IPS DF 6.9 (cell line): Measurements from ENCODE around the gene PLB1.

Experiments
- DNase-seq: peaks from one replicate; pipeline ENCODE4 v3.0.0-alpha.2; 2013; ENCODE audit warnings: low read depth, low spot score
- H3K27ac ChIP-seq: one replicate; pipeline ENCODE4 v1.5.1; 2013; ENCODE audit warnings: low read length, control low read depth
- H3K27me3 ChIP-seq: 2 replicates; pipeline ENCODE4 v1.6.1; 2013; ENCODE audit warnings: mild to moderate bottlenecking, low read length; ENCODE audit not compliant: control insufficient read depth, insufficient read depth
- H3K36me3 ChIP-seq: 2 replicates; pipeline ENCODE4 v1.6.1; 2013; ENCODE audit warnings: low read length; ENCODE audit not compliant: control insufficient read depth, insufficient read depth
- H3K4me1 ChIP-seq: 2 replicates; pipeline ENCODE4 v1.6.1; 2013; ENCODE audit warnings: low read length; ENCODE audit not compliant: control insufficient read depth, insufficient read depth
- H3K4me3 ChIP-seq: 2 replicates; pipeline ENCODE4 v1.5.1; 2013; ENCODE audit warnings: mild to moderate bottlenecking, low read length
- H3K9me3 ChIP-seq: 2 replicates; pipeline ENCODE4 v1.6.1; 2013; ENCODE audit warnings: low read length, inconsistent platforms; ENCODE audit not compliant: control insufficient read depth, insufficient read depth
- WGBS: extraction: QIAGEN DNeasy Blood & Tissue Kit; methylation state at CpG from one replicate; pipeline ENCODE4 v1.1.7; 2013; ENCODE audit warnings: mixed read lengths, missing lambda C conversion rate; ENCODE audit not compliant: insufficient read length, insufficient coverage; 5-methylcytosine and 5-hydroxymethylcytosine counted together

PLB1 gene

GRCh38 chr2:28594332-28595108 lies 98.7 kb downstream of the PLB1 start:
- H3K27me3 ChIP-seq = no peaks in the 10 kb centered on the region
- no peak overlapping the region for H3K27ac ChIP-seq
- H3K36me3 ChIP-seq = no peaks in the 10 kb centered on the region
- H3K4me3 ChIP-seq = no peak overlapping the region
- DNase-seq = peak; percentile 75
- no peaks in the 10 kb centered on the region for H3K4me1 ChIP-seq
- no CpG with 5 or more reads among the region's 20 CpGs for WGBS
- no peaks in the 10 kb centered on the region for H3K9me3 ChIP-seq

DNA sequence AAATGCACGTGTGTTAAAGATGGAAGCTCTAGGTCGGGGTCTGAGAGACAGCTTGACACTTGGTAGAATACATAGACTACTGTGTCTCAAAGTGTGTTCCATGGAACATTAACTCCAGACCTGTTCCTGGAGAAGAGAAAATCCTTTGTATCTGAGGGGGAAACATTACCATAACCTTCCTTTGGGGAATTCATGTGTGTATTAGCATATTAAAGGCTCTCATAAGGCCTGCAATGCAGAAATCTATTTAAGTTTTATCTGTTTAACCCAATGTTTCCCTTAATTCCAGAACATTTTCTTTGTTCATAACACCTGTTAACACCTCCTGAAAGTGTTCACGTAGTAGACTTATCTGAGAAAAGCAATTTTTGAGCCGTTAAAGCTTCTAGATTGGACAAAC lies 99.5 kb downstream of the PLB1 start:
- WGBS = no CpG with 5 or more reads among the region's 4 CpGs
- DNase-seq = no peak
- no peaks in the 10 kb centered on the region for H3K36me3 ChIP-seq
- no peaks in the 10 kb centered on the region for H3K4me1 ChIP-seq
- H3K4me3 ChIP-seq = no peak overlapping the region
- no peaks in the 10 kb centered on the region for H3K9me3 ChIP-seq
- H3K27ac ChIP-seq = no peak overlapping the region
- no peaks in the 10 kb centered on the region for H3K27me3 ChIP-seq

DNA sequence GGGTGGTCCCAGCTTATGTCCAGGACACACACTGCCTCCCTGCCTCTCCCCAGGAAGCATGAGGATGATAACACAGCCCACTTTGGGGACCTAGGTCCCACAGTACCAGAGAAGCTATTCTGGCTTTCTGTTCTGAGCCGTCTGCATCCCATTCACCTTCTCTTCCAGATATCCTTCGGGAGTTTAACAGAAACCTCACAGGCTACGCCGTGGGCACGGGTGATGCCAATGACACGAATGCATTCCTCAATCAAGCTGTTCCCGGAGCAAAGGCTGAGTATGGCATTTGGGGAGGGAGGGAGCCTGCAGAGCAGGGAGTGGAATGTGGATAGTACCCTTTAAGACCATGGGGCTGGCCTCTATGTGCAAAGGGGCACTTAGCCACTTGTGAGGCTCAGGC lies 102.6 kb downstream of the PLB1 start:
- no peak for DNase-seq
- Histone ChIP-seq H3K36me3 (no peaks in the 10 kb centered on the region), H3K4me3 (no peak overlapping the region), H3K27ac (no peak overlapping the region), H3K9me3 (no peaks in the 10 kb centered on the region), H3K27me3 (no peaks in the 10 kb centered on the region), H3K4me1 (no peaks in the 10 kb centered on the region)
- WGBS = no CpG with 5 or more reads among the region's 7 CpGs

GRCh38 chr2:28600181-28600580 lies 104.3 kb downstream of the PLB1 start:
- Histone ChIP-seq H3K27me3 (no peaks in the 10 kb centered on the region), H3K36me3 (no peaks in the 10 kb centered on the region), H3K4me1 (no peaks in the 10 kb centered on the region), H3K27ac (no peak overlapping the region), H3K9me3 (no peaks in the 10 kb centered on the region), H3K4me3 (no peak overlapping the region)
- no CpG with 5 or more reads among the region's 5 CpGs for WGBS
- DNase-seq = no peak

GRCh38 chr2:28601616-28602015 lies 105.8 kb downstream of the PLB1 start:
- no CpG with 5 or more reads among the region's 2 CpGs for WGBS
- no peak for DNase-seq
- H3K36me3 ChIP-seq = no peaks in the 10 kb centered on the region
- no peak overlapping the region for H3K27ac ChIP-seq
- H3K27me3 ChIP-seq = no peaks in the 10 kb centered on the region
- H3K9me3 ChIP-seq = no peaks in the 10 kb centered on the region
- H3K4me1 ChIP-seq = no peaks in the 10 kb centered on the region
- H3K4me3 ChIP-seq = no peak overlapping the region

DNA sequence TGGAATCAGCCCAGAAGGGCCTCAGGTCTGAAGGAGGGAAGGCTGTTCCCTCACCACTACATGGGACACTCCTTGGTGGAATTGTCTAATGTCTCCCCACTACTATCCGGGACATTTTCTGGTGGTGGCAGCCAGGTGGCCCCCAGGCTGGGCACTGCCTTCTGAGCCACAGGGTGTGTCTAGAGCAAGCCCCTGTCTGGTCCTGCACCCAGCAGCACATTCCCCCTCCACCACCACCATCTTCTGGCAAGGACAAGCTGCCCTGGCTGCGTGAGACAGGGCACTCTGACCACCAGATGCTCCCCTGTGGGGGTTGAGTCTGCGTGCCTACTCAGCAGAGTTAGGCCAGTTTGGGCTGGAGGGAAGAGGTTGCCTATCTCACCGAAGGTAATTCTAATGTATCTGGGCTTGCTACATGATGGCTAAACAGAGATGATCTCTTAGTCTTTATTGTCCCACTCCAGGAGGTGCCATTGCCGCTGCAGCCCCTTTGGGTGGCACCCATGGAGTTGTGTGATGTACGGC lies 106.3 kb downstream of the PLB1 start:
- H3K36me3 ChIP-seq = no peaks in the 10 kb centered on the region
- no CpG with 5 or more reads among the region's 6 CpGs for WGBS
- no peaks in the 10 kb centered on the region for H3K4me1 ChIP-seq
- no peaks in the 10 kb centered on the region for H3K27me3 ChIP-seq
- H3K9me3 ChIP-seq = no peaks in the 10 kb centered on the region
- H3K4me3 ChIP-seq = no peak overlapping the region
- DNase-seq = no peak
- H3K27ac ChIP-seq = no peak overlapping the region

- Histone ChIP-seq H3K4me1 (peaks cover 2% of the 10 kb centered on the region; the same call in 1 of the 2 replicates), H3K9me3 (no peaks in the 10 kb centered on the region), H3K27me3 (no peaks in the 10 kb centered on the region), H3K4me3 (no peak overlapping the region), H3K27ac (no peak overlapping the region), H3K36me3 (no peaks in the 10 kb centered on the region)
- no peak for DNase-seq
- no CpG with 5 or more reads among the region's 3 CpGs for WGBS
Observed at GRCh38 chr2:28602751-28603639, 107.1 kb downstream of the PLB1 start.

- WGBS = no CpG with 5 or more reads among the region's 10 CpGs
- no peak for DNase-seq
- H3K36me3 ChIP-seq = no peaks in the 10 kb centered on the region
- H3K27me3 ChIP-seq = no peaks in the 10 kb centered on the region
- H3K27ac ChIP-seq = no peak overlapping the region
- no peaks in the 10 kb centered on the region for H3K9me3 ChIP-seq
- H3K4me3 ChIP-seq = no peak overlapping the region
- peaks cover 2% of the 10 kb centered on the region; the same call in 1 of the 2 replicates for H3K4me1 ChIP-seq
Observed at GRCh38 chr2:28603821-28604220, 108.0 kb downstream of the PLB1 start.

DNA sequence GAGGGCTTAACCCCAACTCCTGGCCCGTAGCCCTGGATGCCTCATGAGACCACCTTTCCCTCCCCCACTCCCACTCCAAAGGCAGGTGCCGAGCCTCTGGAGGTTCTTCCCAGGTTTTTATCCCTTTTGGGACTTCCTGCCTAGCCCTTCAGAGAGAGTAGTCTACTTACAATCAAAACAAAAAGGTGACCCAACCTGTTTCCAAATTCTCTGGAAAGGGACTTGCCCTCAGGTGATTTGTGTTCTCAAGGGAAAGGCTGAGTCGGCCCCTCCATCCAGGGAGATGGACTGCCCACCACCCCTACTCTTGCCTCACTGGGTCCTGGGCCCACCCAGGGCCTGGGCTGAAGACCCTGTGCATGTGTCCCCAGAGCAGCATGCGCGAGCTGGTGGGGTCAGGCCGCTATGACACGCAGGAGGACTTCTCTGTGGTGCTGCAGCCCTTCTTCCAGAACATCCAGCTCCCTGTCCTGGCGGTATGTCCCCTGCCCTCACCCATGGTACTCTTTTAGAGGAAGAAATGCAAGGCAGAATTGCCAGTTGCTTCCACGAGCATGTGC lies 108.5 kb downstream of the PLB1 start:
- no peak overlapping the region for H3K4me3 ChIP-seq
- no peak for DNase-seq
- H3K4me1 ChIP-seq = peaks cover 2% of the 10 kb centered on the region; the same call in 1 of the 2 replicates
- H3K27ac ChIP-seq = no peak overlapping the region
- WGBS = no CpG with 5 or more reads among the region's 9 CpGs
- no peaks in the 10 kb centered on the region for H3K36me3 ChIP-seq
- no peaks in the 10 kb centered on the region for H3K27me3 ChIP-seq
- H3K9me3 ChIP-seq = no peaks in the 10 kb centered on the region

DNA sequence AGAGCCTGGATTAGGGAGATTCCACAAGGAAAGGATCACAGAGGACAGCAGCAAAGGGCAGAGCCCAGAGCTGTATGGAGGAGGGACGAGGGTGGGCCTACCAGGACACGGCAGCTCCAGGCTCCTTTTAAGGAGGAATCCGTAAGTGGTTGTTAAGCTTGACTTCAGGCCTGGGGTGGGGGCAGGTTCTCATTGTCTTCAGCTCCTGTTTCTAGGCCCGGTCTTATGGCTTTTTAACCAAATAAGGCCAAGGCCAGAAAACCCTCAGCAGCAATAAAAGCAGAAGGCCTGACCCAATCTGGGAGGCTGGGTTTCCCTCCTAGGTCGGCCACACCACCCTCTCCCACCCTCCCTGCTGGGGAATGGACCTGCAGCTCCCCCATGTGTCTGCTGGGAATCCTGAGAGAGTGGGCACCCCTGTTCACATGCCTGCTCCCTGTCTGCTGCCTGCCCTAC lies 111.2 kb downstream of the PLB1 start:
- no peak for DNase-seq
- WGBS = no CpG with 5 or more reads among the region's 5 CpGs
- Histone ChIP-seq H3K27ac (no peak overlapping the region), H3K27me3 (no peaks in the 10 kb centered on the region), H3K4me1 (peaks cover 2% of the 10 kb centered on the region; the same call in 1 of the 2 replicates), H3K9me3 (no peaks in the 10 kb centered on the region), H3K4me3 (no peak overlapping the region), H3K36me3 (no peaks in the 10 kb centered on the region)
